ENCODE measurements around the gene SUSD4. TPM values are rescaled to one million over a fixed set of nuclear protein-coding genes. Genes with fewer than 3 reads are reported as not detected.

Gene SUSD4
- total RNA-seq, 1 experiment from 2014 or later = 3.5 TPM

GRCh38 chr1:223323491-223324484 lies 40.2 kb downstream of the SUSD4 start:
- Histone ChIP-seq H3K79me1 (ENCODE audit: insufficient read depth, low read depth, low read length, poor library complexity, severe bottlenecking) (no peaks in the 10 kb centered on the region), H3K56ac (ENCODE audit: insufficient read length, low read depth, low read length) (no peak overlapping the region), H3K9me3 (ENCODE audit: control insufficient read depth, low read depth, low read length) (no peaks in the 10 kb centered on the region), H2AFZ (ENCODE audit: low read length) (no peak overlapping the region), H3K27ac (ENCODE audit: insufficient read length, low read depth, low read length) (no peak overlapping the region), H3K79me2 (ENCODE audit: insufficient read depth, low read length) (no peaks in the 10 kb centered on the region; the same call in 1 of the 2 replicates), H2BK5ac (ENCODE audit: insufficient read length, low read length) (no peak overlapping the region), H3K4me1 (ENCODE audit: insufficient read depth, low read length) (no peaks in the 10 kb centered on the region; the same call in 1 of the 2 replicates), H2BK20ac (ENCODE audit: low read depth, low read length, poor library complexity, severe bottlenecking) (no peak overlapping the region), H2BK15ac (ENCODE audit: low read depth, low read length) (no peak overlapping the region), H3K4me2 (ENCODE audit: insufficient read depth, insufficient read length, low read length) (no peak overlapping the region), H3K23ac (ENCODE audit: insufficient read length, low read depth, low read length) (no peak overlapping the region), H2BK120ac (ENCODE audit: low read depth, low read length, poor library complexity, severe bottlenecking) (no peak overlapping the region), H3K27me3 (ENCODE audit: insufficient read depth, low read length) (no peaks in the 10 kb centered on the region; the same call in 1 of the 2 replicates), H4K5ac (ENCODE audit: insufficient read length, low read depth, low read length) (no peak overlapping the region), H3K18ac (ENCODE audit: insufficient read length, low read depth, low read length) (no peak overlapping the region), H3K4ac (ENCODE audit: low read depth, low read length) (no peak overlapping the region), H3K14ac (ENCODE audit: insufficient read depth, low read length) (no peak overlapping the region), H2BK12ac (ENCODE audit: insufficient read length, low read depth, low read length) (no peak overlapping the region), H4K8ac (replicated peaks; ENCODE audit: insufficient read length, low read depth, low read length) (no peak overlapping the region), H2AK5ac (ENCODE audit: insufficient read length, low read length) (no peak overlapping the region), H4K20me1 (ENCODE audit: control insufficient read depth, insufficient read depth, insufficient read length) (no peaks in the 10 kb centered on the region), H4K91ac (ENCODE audit: insufficient read length, low read depth, low read length) (no peak overlapping the region), H3K23me2 (ENCODE audit: insufficient read length, low read depth, low read length, poor library complexity, severe bottlenecking) (no peaks in the 10 kb centered on the region), H3K9ac (ENCODE audit: extremely low read depth, insufficient read length, low read length) (no peak overlapping the region), H3T11ph (ENCODE audit: low read length) (no peak overlapping the region)
- DNase-seq = no peak
- H3K9me3 Mint-ChIP-seq = peaks cover 0 to 2% of the 10 kb centered on the region in 2 experiments; a peak in 3 of 5 replicates
- H3K36me3 Mint-ChIP-seq (ENCODE audit: insufficient read depth in 1 of 3, low read depth in 3 of 3) = no peaks in the 10 kb centered on the region; a peak in 1 of 7 replicates
- H3K27me3 Mint-ChIP-seq (ENCODE audit: low read depth) = peaks cover 3% of the 10 kb centered on the region
- no peak for TF ChIP-seq CTCF (conservative IDR thresholded peaks at IDR 0.05)
- H3K4me1 Mint-ChIP-seq = peaks cover 22 to 29% of the 10 kb centered on the region in 2 experiments
- no peak overlapping the region for H3K27ac Mint-ChIP-seq
- no CpG with 5 or more reads among the region's 2 CpGs for WGBS (ENCODE audit: extremely low coverage, insufficient read length, low lambda C conversion rate)
- H3K4me3 Mint-ChIP-seq = no peak overlapping the region
